GM18508 (cell line): ENCODE data around the gene FAM81A.

Experiments
- ATAC-seq: cut with Tn5 transposase; IDR thresholded peaks from one replicate; pipeline ENCODE4 v1.9.1; 2021; ENCODE audit warnings: moderate number of reproducible peaks; ENCODE audit not compliant: insufficient read depth, unreplicated experiment

The FAM81A gene

GRCh38 chr15:59565299-59565698 is 127.3 kb downstream of the FAM81A start:
- ATAC-seq: no peak

GRCh38 chr15:59567324-59567723 is 129.3 kb downstream of the FAM81A start:
- no peak for ATAC-seq

GRCh38 chr15:59569477-59569876 is 131.5 kb downstream of the FAM81A start:
- no peak for ATAC-seq

- no peak for ATAC-seq
These were observed 132.3 kb downstream of the FAM81A start for GRCh38 chr15:59570315-59570714.

GRCh38 chr15:59571606-59572005 is 133.6 kb downstream of the FAM81A start:
- ATAC-seq: no peak
